ENCODE results near the gene ROR2. TPM values are rescaled to one million over a fixed set of nuclear protein-coding genes. Genes with fewer than 3 reads are reported as not detected.

ROR2 gene
- total RNA-seq, 2 donors from 2014 or later, result 0.07 to 0.10 TPM

- Mint-ChIP-seq H3K4me1 (ENCODE audit: low read depth) (no peaks in the 10 kb centered on the region), H3K27ac (no peak overlapping the region), H3K27me3 (ENCODE audit: low read depth) (peaks cover 6% of the 10 kb centered on the region), H3K9me3 (no peaks in the 10 kb centered on the region), H3K36me3 (ENCODE audit: insufficient read depth in 2 of 2) (no peaks in the 10 kb centered on the region), H3K4me3 (no peak overlapping the region)
- DNase-seq, result no peak
- ATAC-seq (replicated peaks in 1 of 2), result no peak
These were observed 124.2 kb downstream of the ROR2 start for GRCh38 chr9:91825866-91826265.

GRCh38 chr9:91825422-91825821, 124.6 kb downstream of the ROR2 start:
- peaks cover 6% of the 10 kb centered on the region for H3K27me3 Mint-ChIP-seq (ENCODE audit: low read depth)
- no peak overlapping the region for H3K4me3 Mint-ChIP-seq
- no peaks in the 10 kb centered on the region for H3K4me1 Mint-ChIP-seq (ENCODE audit: low read depth)
- DNase-seq (no peak), ATAC-seq (replicated peaks in 1 of 2) (no peak)
- no peaks in the 10 kb centered on the region for H3K9me3 Mint-ChIP-seq
- H3K27ac Mint-ChIP-seq, result no peak overlapping the region
- H3K36me3 Mint-ChIP-seq (ENCODE audit: insufficient read depth in 2 of 2), result no peaks in the 10 kb centered on the region

- no peak for ATAC-seq (replicated peaks in 1 of 2)
- H3K27me3 Mint-ChIP-seq (ENCODE audit: low read depth), result peaks cover 6% of the 10 kb centered on the region
- H3K27ac Mint-ChIP-seq, result no peak overlapping the region
- no peak for DNase-seq
- H3K36me3 Mint-ChIP-seq (ENCODE audit: insufficient read depth in 2 of 2), result no peaks in the 10 kb centered on the region
- H3K9me3 Mint-ChIP-seq, result no peaks in the 10 kb centered on the region
- no peak overlapping the region for H3K4me3 Mint-ChIP-seq
- H3K4me1 Mint-ChIP-seq (ENCODE audit: low read depth), result no peaks in the 10 kb centered on the region
These were observed 125.3 kb downstream of the ROR2 start for GRCh38 chr9:91824601-91825305.

- no peaks in the 10 kb centered on the region for H3K36me3 Mint-ChIP-seq (ENCODE audit: insufficient read depth in 2 of 2)
- DNase-seq, result no peak
- no peak for ATAC-seq (replicated peaks in 1 of 2)
- peaks cover 6% of the 10 kb centered on the region for H3K27me3 Mint-ChIP-seq (ENCODE audit: low read depth)
- H3K27ac Mint-ChIP-seq, result no peak overlapping the region
- H3K4me1 Mint-ChIP-seq (ENCODE audit: low read depth), result no peaks in the 10 kb centered on the region
- no peaks in the 10 kb centered on the region for H3K9me3 Mint-ChIP-seq
- H3K4me3 Mint-ChIP-seq, result no peak overlapping the region
These were observed 125.9 kb downstream of the ROR2 start for GRCh38 chr9:91824151-91824550.

- Mint-ChIP-seq H3K27ac (no peak overlapping the region), H3K4me1 (ENCODE audit: low read depth) (no peaks in the 10 kb centered on the region), H3K27me3 (ENCODE audit: low read depth) (peaks cover 6% of the 10 kb centered on the region), H3K4me3 (no peak overlapping the region), H3K36me3 (ENCODE audit: insufficient read depth in 2 of 2) (no peaks in the 10 kb centered on the region), H3K9me3 (no peaks in the 10 kb centered on the region)
- no peak for ATAC-seq (replicated peaks in 1 of 2)
- no peak for DNase-seq
These were observed 128.8 kb downstream of the ROR2 start for GRCh38 chr9:91820949-91821880.

- DNase-seq, result no peak
- ATAC-seq (replicated peaks in 1 of 2), result no peak
These were observed 129.8 kb downstream of the ROR2 start for GRCh38 chr9:91820126-91820750.

GRCh38 chr9:91818647-91819403, 131.2 kb downstream of the ROR2 start:
- no peak for ATAC-seq (replicated peaks in 1 of 2)
- DNase-seq, result no peak
- Mint-ChIP-seq H3K36me3 (ENCODE audit: insufficient read depth in 2 of 2) (no peaks in the 10 kb centered on the region), H3K4me1 (ENCODE audit: low read depth) (no peaks in the 10 kb centered on the region), H3K27ac (no peak overlapping the region), H3K9me3 (no peaks in the 10 kb centered on the region), H3K4me3 (no peak overlapping the region), H3K27me3 (ENCODE audit: low read depth) (peaks cover 6% of the 10 kb centered on the region)

More at GRCh38 chr9:91820126-91820750, 129.8 kb downstream of the ROR2 start:
- no peaks in the 10 kb centered on the region for H3K36me3 Mint-ChIP-seq (ENCODE audit: insufficient read depth in 2 of 2)
- peaks cover 6% of the 10 kb centered on the region for H3K27me3 Mint-ChIP-seq (ENCODE audit: low read depth)
- no peak overlapping the region for H3K27ac Mint-ChIP-seq
- no peak overlapping the region for H3K4me3 Mint-ChIP-seq
- no peaks in the 10 kb centered on the region for H3K4me1 Mint-ChIP-seq (ENCODE audit: low read depth)
- no peaks in the 10 kb centered on the region for H3K9me3 Mint-ChIP-seq

GRCh38 chr9:91818225-91818585, 131.8 kb downstream of the ROR2 start:
- H3K4me1 Mint-ChIP-seq (ENCODE audit: low read depth), result no peaks in the 10 kb centered on the region
- H3K27ac Mint-ChIP-seq, result no peak overlapping the region
- H3K27me3 Mint-ChIP-seq (ENCODE audit: low read depth), result peaks cover 6% of the 10 kb centered on the region
- ATAC-seq (replicated peaks in 1 of 2), result no peak
- H3K4me3 Mint-ChIP-seq, result no peak overlapping the region
- DNase-seq, result no peak
- no peaks in the 10 kb centered on the region for H3K36me3 Mint-ChIP-seq (ENCODE audit: insufficient read depth in 2 of 2)
- H3K9me3 Mint-ChIP-seq, result no peaks in the 10 kb centered on the region

GRCh38 chr9:91817493-91818224, 132.4 kb downstream of the ROR2 start:
- Mint-ChIP-seq H3K36me3 (ENCODE audit: insufficient read depth in 2 of 2) (no peaks in the 10 kb centered on the region), H3K4me3 (no peak overlapping the region), H3K9me3 (no peaks in the 10 kb centered on the region), H3K27ac (no peak overlapping the region), H3K4me1 (ENCODE audit: low read depth) (no peaks in the 10 kb centered on the region), H3K27me3 (ENCODE audit: low read depth) (peaks cover 6% of the 10 kb centered on the region)
- no peak for DNase-seq
- ATAC-seq (replicated peaks in 1 of 2), result no peak

- no peak overlapping the region for H3K4me3 Mint-ChIP-seq
- H3K36me3 Mint-ChIP-seq (ENCODE audit: insufficient read depth in 2 of 2), result no peaks in the 10 kb centered on the region
- H3K27me3 Mint-ChIP-seq (ENCODE audit: low read depth), result peaks cover 6% of the 10 kb centered on the region
- no peaks in the 10 kb centered on the region for H3K9me3 Mint-ChIP-seq
- no peaks in the 10 kb centered on the region for H3K4me1 Mint-ChIP-seq (ENCODE audit: low read depth)
- H3K27ac Mint-ChIP-seq, result no peak overlapping the region
- no peak for ATAC-seq (replicated peaks in 1 of 2)
- DNase-seq, result no peak
These were observed 132.9 kb downstream of the ROR2 start for GRCh38 chr9:91817106-91817492.

GRCh38 chr9:91816356-91816755, 133.7 kb downstream of the ROR2 start:
- Mint-ChIP-seq H3K27me3 (ENCODE audit: low read depth) (peaks cover 1% of the 10 kb centered on the region), H3K4me3 (no peak overlapping the region), H3K9me3 (no peaks in the 10 kb centered on the region), H3K4me1 (ENCODE audit: low read depth) (no peaks in the 10 kb centered on the region), H3K27ac (no peak overlapping the region), H3K36me3 (ENCODE audit: insufficient read depth in 2 of 2) (no peaks in the 10 kb centered on the region)
- ATAC-seq (replicated peaks in 1 of 2), result no peak
- no peak for DNase-seq

GRCh38 chr9:91815896-91816295, 134.1 kb downstream of the ROR2 start:
- no peaks in the 10 kb centered on the region for H3K27me3 Mint-ChIP-seq (ENCODE audit: low read depth)
- ATAC-seq (replicated peaks in 1 of 2) (no peak), DNase-seq (no peak)
- no peaks in the 10 kb centered on the region for H3K36me3 Mint-ChIP-seq (ENCODE audit: insufficient read depth in 2 of 2)
- H3K4me1 Mint-ChIP-seq (ENCODE audit: low read depth), result no peaks in the 10 kb centered on the region
- no peaks in the 10 kb centered on the region for H3K9me3 Mint-ChIP-seq
- no peak overlapping the region for H3K27ac Mint-ChIP-seq
- H3K4me3 Mint-ChIP-seq, result no peak overlapping the region

All from activated T-cell treated with anti-CD3 and anti-CD28 coated beads, Interleukin-2, amount 50 U/mL, for 72 hours (primary cell).